ENCODE measurements around the gene MAPK8IP1.

The MAPK8IP1 gene

GRCh38 chr11:45930951-45931570 lies 45.6 kb downstream of the MAPK8IP1 start:
- H3K4me3 ChIP-seq (ENCODE audit: low read depth in 1 of 2, low read length in 2 of 2): no peak overlapping the region
- no peaks in the 10 kb centered on the region for H3K27me3 ChIP-seq (ENCODE audit: low read depth, low read length)
- H3K27ac ChIP-seq (ENCODE audit: low read length): no peak overlapping the region
- H3K4me1 ChIP-seq (ENCODE audit: control insufficient read depth in 1 of 2, insufficient read depth in 2 of 2, low read length in 2 of 2): peaks cover 0 to 11% of the 10 kb centered on the region in 2 donors
- H3K9me3 ChIP-seq (ENCODE audit: control insufficient read depth in 1 of 2, low read length in 2 of 2): no peaks in the 10 kb centered on the region
- H3K36me3 ChIP-seq (ENCODE audit: control insufficient read depth in 1 of 2, insufficient read depth in 2 of 2, low read length in 2 of 2): peaks cover 35 to 45% of the 10 kb centered on the region in 2 donors

DNA sequence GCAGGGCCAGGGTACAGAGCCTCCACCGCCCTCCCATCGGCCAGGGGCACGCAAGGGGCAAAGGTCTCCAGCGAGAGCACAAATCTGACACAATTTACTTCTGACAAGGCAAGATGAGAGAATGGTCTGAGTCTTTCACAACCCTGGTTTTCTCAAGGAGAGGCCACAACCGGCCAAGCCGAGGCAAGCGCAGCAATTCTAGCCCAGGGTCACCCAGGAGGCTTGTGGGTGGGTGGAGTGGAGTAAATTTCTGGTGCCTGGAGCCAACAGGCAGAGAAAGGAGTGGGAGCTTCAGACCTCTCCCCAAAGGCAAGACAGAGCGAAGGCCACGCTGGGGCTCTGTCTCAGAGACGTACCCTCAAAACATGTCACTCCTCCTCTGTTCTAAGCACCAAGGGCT lies 46.3 kb downstream of the MAPK8IP1 start:
- peaks cover 35 to 52% of the 10 kb centered on the region in 2 donors for H3K36me3 ChIP-seq (ENCODE audit: control insufficient read depth in 1 of 2, insufficient read depth in 2 of 2, low read length in 2 of 2)
- H3K27ac ChIP-seq (ENCODE audit: low read length): no peak overlapping the region
- H3K4me1 ChIP-seq (ENCODE audit: control insufficient read depth in 1 of 2, insufficient read depth in 2 of 2, low read length in 2 of 2): peaks cover 0 to 11% of the 10 kb centered on the region in 2 donors

DNA sequence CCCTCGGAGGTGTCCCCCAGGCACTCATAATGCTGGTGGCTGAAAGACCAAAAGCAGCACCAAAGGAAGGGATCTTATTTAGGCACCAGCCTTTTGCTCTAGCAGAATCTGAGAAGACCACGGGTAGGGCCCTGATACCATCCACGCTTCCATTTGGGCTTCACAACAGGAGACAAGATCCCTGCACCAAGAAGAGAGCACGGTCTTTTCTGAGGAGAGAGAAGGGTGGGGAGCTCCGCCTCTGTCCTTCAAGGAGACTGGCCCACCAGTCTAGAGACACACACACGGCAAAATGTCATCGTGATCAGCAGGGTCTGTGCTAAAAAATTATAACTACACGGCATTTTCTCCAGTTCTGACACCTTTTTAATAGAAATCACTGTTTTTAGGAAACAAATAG lies 46.8 kb downstream of the MAPK8IP1 start:
- no peaks in the 10 kb centered on the region for H3K9me3 ChIP-seq (ENCODE audit: control insufficient read depth in 1 of 2, low read length in 2 of 2)
- H3K4me1 ChIP-seq (ENCODE audit: control insufficient read depth in 1 of 2, insufficient read depth in 2 of 2, low read length in 2 of 2): peaks cover 0 to 11% of the 10 kb centered on the region in 2 donors
- H3K36me3 ChIP-seq (ENCODE audit: control insufficient read depth in 1 of 2, insufficient read depth in 2 of 2, low read length in 2 of 2): peaks cover 35 to 57% of the 10 kb centered on the region in 2 donors
- no peak overlapping the region for H3K4me3 ChIP-seq (ENCODE audit: low read depth in 1 of 2, low read length in 2 of 2)
- H3K27me3 ChIP-seq (ENCODE audit: low read depth, low read length): no peaks in the 10 kb centered on the region
- H3K27ac ChIP-seq (ENCODE audit: low read length): no peak overlapping the region

More for the DNA sequence above, 46.3 kb downstream of the MAPK8IP1 start:
- Histone ChIP-seq H3K4me3 (ENCODE audit: low read depth in 1 of 2, low read length in 2 of 2) (no peak overlapping the region), H3K9me3 (ENCODE audit: control insufficient read depth in 1 of 2, low read length in 2 of 2) (no peaks in the 10 kb centered on the region), H3K27me3 (ENCODE audit: low read depth, low read length) (no peaks in the 10 kb centered on the region)

DNA sequence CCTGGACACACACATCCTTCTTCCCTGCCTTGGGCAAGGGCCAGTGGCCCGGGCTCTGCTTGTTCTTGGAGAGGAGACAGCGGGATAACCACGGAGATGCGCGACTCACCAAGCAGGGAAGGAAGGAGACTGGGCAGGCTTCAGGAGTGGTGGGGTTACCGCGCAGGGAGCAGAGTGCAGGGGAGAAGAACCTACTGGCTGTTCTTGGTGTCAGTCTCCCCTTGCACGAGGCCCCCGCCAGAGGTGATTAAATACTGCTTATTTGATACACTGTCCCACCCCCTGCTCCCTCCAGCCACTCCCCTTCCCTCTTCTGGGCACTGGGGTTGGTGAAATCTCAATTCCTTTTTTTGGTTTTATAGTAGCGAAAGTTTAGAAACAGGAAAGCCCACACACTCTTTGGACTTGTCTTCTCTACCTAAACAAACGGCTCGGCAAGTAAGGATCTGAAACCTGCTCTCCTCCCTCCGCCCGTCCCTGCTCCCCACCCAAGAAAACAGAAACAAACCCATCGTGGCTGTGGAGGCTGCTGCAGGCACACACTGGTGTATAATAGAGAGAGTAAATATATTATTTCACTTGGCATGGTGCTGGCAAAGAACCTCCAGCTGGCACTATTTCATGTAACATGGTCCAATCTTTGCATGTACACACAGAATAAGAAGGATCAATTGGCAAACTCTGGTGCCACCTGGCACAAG lies 47.8 kb downstream of the MAPK8IP1 start:
- H3K36me3 ChIP-seq (ENCODE audit: control insufficient read depth in 1 of 2, insufficient read depth in 2 of 2, low read length in 2 of 2): peaks cover 35 to 66% of the 10 kb centered on the region in 2 donors
- no peaks in the 10 kb centered on the region for H3K27me3 ChIP-seq (ENCODE audit: low read depth, low read length)
- no peak overlapping the region for H3K4me3 ChIP-seq (ENCODE audit: low read depth in 1 of 2, low read length in 2 of 2)
- no peaks in the 10 kb centered on the region for H3K9me3 ChIP-seq (ENCODE audit: control insufficient read depth in 1 of 2, low read length in 2 of 2)
- H3K27ac ChIP-seq (ENCODE audit: low read length): no peak overlapping the region
- peaks cover 0 to 11% of the 10 kb centered on the region in 2 donors for H3K4me1 ChIP-seq (ENCODE audit: control insufficient read depth in 1 of 2, insufficient read depth in 2 of 2, low read length in 2 of 2)

DNA sequence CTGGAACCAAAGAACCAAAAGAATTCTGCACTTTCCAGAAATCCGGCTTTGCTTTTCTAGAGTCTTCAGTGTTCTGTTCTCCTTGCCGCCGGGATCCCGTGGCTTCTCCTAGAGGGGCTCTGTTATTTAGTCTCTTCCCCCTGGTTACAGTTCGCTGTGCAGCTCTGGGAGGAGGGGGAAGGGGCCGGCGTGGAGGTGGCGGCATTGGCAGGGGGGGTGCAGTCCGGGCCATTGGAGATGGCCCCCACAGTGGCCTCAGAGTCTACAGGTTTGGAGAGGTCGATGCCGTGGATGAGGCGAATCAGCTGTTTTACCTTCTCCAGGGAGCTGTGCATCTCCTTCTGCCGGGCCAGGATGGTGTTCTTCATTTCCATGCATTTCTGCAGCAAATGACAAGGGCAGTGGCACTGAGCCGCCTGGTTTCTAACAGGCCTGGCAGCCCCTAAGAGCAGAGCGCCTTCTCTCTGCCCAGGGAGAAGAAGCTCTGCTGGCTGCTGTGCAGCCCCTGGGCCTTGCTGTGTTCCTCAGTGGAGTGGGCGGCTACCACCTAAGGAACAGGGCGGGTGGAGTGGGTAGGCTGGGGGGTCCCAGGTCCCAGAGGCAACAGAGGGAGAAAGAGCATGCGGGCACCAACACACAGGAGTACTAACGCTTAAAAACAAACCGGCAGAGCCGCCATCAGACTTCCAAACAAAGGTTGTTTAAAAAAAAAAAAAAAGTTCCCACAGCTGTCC lies 48.6 kb downstream of the MAPK8IP1 start:
- no peak overlapping the region for H3K4me3 ChIP-seq (ENCODE audit: low read depth in 1 of 2, low read length in 2 of 2)
- peaks cover 0 to 11% of the 10 kb centered on the region in 2 donors for H3K4me1 ChIP-seq (ENCODE audit: control insufficient read depth in 1 of 2, insufficient read depth in 2 of 2, low read length in 2 of 2)
- H3K9me3 ChIP-seq (ENCODE audit: control insufficient read depth in 1 of 2, low read length in 2 of 2): no peaks in the 10 kb centered on the region
- no peaks in the 10 kb centered on the region for H3K27me3 ChIP-seq (ENCODE audit: low read depth, low read length)
- H3K27ac ChIP-seq (ENCODE audit: low read length): no peak overlapping the region
- H3K36me3 ChIP-seq (ENCODE audit: control insufficient read depth in 1 of 2, insufficient read depth in 2 of 2, low read length in 2 of 2): peaks cover 35 to 67% of the 10 kb centered on the region in 2 donors

GRCh38 chr11:45934580-45935318 lies 49.3 kb downstream of the MAPK8IP1 start:
- Histone ChIP-seq H3K36me3 (ENCODE audit: control insufficient read depth in 1 of 2, insufficient read depth in 2 of 2, low read length in 2 of 2) (peaks cover 35 to 67% of the 10 kb centered on the region in 2 donors), H3K4me1 (ENCODE audit: control insufficient read depth in 1 of 2, insufficient read depth in 2 of 2, low read length in 2 of 2) (peaks cover 0 to 11% of the 10 kb centered on the region in 2 donors), H3K9me3 (ENCODE audit: control insufficient read depth in 1 of 2, low read length in 2 of 2) (no peaks in the 10 kb centered on the region), H3K27ac (ENCODE audit: low read length) (no peak overlapping the region), H3K4me3 (ENCODE audit: low read depth in 1 of 2, low read length in 2 of 2) (no peak overlapping the region), H3K27me3 (ENCODE audit: low read depth, low read length) (no peaks in the 10 kb centered on the region)

DNA sequence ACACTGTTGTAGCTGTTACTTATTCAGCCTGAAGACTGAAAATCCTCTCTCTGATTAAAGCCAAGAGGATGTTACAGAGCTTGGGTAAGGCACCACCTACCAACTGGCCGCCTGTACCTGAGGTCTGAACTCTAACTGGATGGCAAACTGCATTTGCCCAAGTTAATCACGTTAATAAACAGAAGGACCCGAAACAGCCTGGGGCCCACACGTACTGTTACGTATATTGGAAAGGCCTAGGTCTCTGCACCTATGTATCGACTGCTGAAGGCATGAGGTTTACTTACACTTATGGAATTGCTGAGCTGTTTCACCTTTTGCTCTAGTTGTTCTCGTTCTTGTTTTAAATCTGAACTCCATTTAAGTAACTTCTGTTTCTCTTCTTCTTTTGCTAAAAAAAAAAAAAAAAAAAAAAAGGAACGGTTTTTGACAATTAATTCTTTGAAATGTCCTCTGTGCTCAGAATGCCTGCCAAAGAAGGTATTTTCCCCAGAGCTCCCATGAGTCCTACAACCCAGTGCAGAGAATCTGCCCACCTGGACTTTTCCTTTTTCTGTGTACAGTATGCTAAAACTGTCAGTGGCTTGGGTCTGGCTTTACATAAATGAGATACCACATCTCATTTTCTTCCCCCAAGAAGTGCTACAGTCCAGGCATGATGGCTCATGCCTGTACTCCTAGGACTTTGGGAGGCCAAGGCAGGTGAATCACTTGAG lies 50.1 kb downstream of the MAPK8IP1 start:
- H3K4me1 ChIP-seq (ENCODE audit: control insufficient read depth in 1 of 2, insufficient read depth in 2 of 2, low read length in 2 of 2): peaks cover 0 to 11% of the 10 kb centered on the region in 2 donors
- H3K36me3 ChIP-seq (ENCODE audit: control insufficient read depth in 1 of 2, insufficient read depth in 2 of 2, low read length in 2 of 2): peaks cover 35 to 67% of the 10 kb centered on the region in 2 donors
- no peaks in the 10 kb centered on the region for H3K27me3 ChIP-seq (ENCODE audit: low read depth, low read length)
- no peaks in the 10 kb centered on the region for H3K9me3 ChIP-seq (ENCODE audit: control insufficient read depth in 1 of 2, low read length in 2 of 2)
- H3K27ac ChIP-seq (ENCODE audit: low read length): no peak overlapping the region
- H3K4me3 ChIP-seq (ENCODE audit: low read depth in 1 of 2, low read length in 2 of 2): no peak overlapping the region

DNA sequence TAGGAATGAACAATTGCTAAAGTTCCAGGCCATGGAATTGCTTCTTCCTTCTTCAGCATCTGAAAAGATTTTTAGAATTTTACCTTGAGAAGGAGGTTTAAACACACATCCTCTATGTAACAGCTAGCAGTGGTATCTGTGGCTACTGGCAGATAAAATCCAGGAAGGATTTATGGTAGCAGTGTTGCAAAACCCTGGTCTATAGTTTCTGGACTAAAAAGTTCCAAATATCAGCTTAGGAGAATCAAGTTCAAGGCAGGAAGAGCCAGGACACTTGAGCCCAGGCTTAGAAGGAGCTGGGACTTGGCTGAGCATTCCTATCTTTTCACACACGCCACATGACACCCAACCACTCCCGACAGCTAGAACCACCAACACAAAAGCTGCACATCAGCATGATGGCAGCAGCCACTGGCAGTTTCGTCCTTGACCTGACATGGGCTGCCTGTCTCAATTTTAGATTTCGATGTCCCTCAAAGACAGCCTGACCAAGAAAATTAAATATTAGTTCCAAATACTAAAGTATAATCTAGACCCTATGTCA lies 51.1 kb downstream of the MAPK8IP1 start:
- Histone ChIP-seq H3K27me3 (ENCODE audit: low read depth, low read length) (no peaks in the 10 kb centered on the region), H3K4me1 (ENCODE audit: control insufficient read depth in 1 of 2, insufficient read depth in 2 of 2, low read length in 2 of 2) (peaks cover 0 to 11% of the 10 kb centered on the region in 2 donors), H3K36me3 (ENCODE audit: control insufficient read depth in 1 of 2, insufficient read depth in 2 of 2, low read length in 2 of 2) (peaks cover 34 to 68% of the 10 kb centered on the region in 2 donors), H3K4me3 (ENCODE audit: low read depth in 1 of 2, low read length in 2 of 2) (no peak overlapping the region), H3K27ac (ENCODE audit: low read length) (no peak overlapping the region), H3K9me3 (ENCODE audit: control insufficient read depth in 1 of 2, low read length in 2 of 2) (no peaks in the 10 kb centered on the region)

- Histone ChIP-seq H3K4me3 (ENCODE audit: low read depth in 1 of 2, low read length in 2 of 2) (no peak overlapping the region), H3K27me3 (ENCODE audit: low read depth, low read length) (no peaks in the 10 kb centered on the region), H3K4me1 (ENCODE audit: control insufficient read depth in 1 of 2, insufficient read depth in 2 of 2, low read length in 2 of 2) (peaks cover 0 to 11% of the 10 kb centered on the region in 2 donors), H3K36me3 (ENCODE audit: control insufficient read depth in 1 of 2, insufficient read depth in 2 of 2, low read length in 2 of 2) (peaks cover 33 to 66% of the 10 kb centered on the region in 2 donors), H3K27ac (ENCODE audit: low read length) (no peak overlapping the region), H3K9me3 (ENCODE audit: control insufficient read depth in 1 of 2, low read length in 2 of 2) (no peaks in the 10 kb centered on the region)
Measured at GRCh38 chr11:45937916-45938315, 52.5 kb downstream of the MAPK8IP1 start.

DNA sequence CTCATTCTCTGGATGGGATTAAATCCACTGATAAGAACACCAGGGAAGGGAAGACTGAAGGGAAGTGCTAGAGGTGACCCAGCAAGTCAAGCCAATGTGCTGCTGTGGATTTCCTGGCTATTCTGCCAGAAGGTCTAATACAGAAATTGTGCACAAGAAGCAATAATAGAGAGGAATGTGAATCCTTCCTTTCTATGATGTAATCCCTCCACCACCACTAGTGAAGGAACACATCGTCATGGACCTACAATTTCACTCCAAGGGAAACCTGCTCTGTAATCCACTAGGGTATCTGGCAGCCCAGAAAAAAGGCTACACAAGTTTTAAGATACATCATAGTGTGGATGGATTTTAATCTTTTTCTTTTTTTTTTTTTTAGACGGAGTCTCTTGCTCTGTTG lies 54.4 kb downstream of the MAPK8IP1 start:
- Histone ChIP-seq H3K4me1 (ENCODE audit: control insufficient read depth in 1 of 2, insufficient read depth in 2 of 2, low read length in 2 of 2) (no peaks in the 10 kb centered on the region), H3K9me3 (ENCODE audit: control insufficient read depth in 1 of 2, low read length in 2 of 2) (no peaks in the 10 kb centered on the region), H3K36me3 (ENCODE audit: control insufficient read depth in 1 of 2, insufficient read depth in 2 of 2, low read length in 2 of 2) (peaks cover 18 to 54% of the 10 kb centered on the region in 2 donors), H3K27me3 (ENCODE audit: low read depth, low read length) (no peaks in the 10 kb centered on the region), H3K4me3 (ENCODE audit: low read depth in 1 of 2, low read length in 2 of 2) (no peak overlapping the region), H3K27ac (ENCODE audit: low read length) (no peak overlapping the region)

All from muscle layer of duodenum (tissue), 2 donors.